Ishikawa (cell line): ENCODE data around the gene TPD52L2.

Experiments
- CEBPB ChIP-seq: IDR thresholded peaks from 2 replicates; pipeline ENCODE4 v1.6.1; 2012
- CREB1 ChIP-seq: IDR thresholded peaks from 2 replicates; pipeline ENCODE4 v1.6.1; 2012; ENCODE audit warnings: low read depth
- EGR1 ChIP-seq: IDR thresholded peaks from 2 replicates; pipeline ENCODE4 v1.6.1; 2012
- EP300 ChIP-seq: IDR thresholded peaks from 2 replicates; pipeline ENCODE4 v1.6.1; 2012; ENCODE audit warnings: borderline replicate concordance
- FOXM1 ChIP-seq: IDR thresholded peaks from 2 replicates; pipeline ENCODE4 v1.6.1; 2012; ENCODE audit warnings: low read depth, borderline replicate concordance
- NFIC ChIP-seq: IDR thresholded peaks from 2 replicates; pipeline ENCODE4 v1.6.1; 2012
- RAD21 ChIP-seq: IDR thresholded peaks from 2 replicates; pipeline ENCODE4 v1.6.1; 2012; ENCODE audit warnings: low read depth
- TAF1 ChIP-seq: IDR thresholded peaks from 2 replicates; pipeline ENCODE4 v1.6.1; 2012; ENCODE audit warnings: low read depth, mild to moderate bottlenecking
- TCF12 ChIP-seq: IDR thresholded peaks from 2 replicates; pipeline ENCODE4 v1.6.1; 2012; ENCODE audit warnings: low read depth
- TEAD4 ChIP-seq: IDR thresholded peaks from 2 replicates; pipeline ENCODE4 v1.6.1; 2012
- YY1 ChIP-seq: IDR thresholded peaks from 2 replicates; pipeline ENCODE4 v1.6.1; 2012; ENCODE audit warnings: low read depth
- ZBTB7A ChIP-seq: IDR thresholded peaks from 2 replicates; pipeline ENCODE4 v1.6.1; 2012; ENCODE audit warnings: low read depth
- TF ChIP-seq, protein P1 (sequence below): IDR thresholded peaks from 2 replicates; pipeline ENCODE4 v1.6.1; 2012
- TF ChIP-seq, protein P2 (sequence below): IDR thresholded peaks from 2 replicates; pipeline ENCODE4 v1.6.1; 2012; ENCODE audit warnings: low read depth, mild to moderate bottlenecking
- TF ChIP-seq, protein P3 (sequence below): IDR thresholded peaks from 2 replicates; pipeline ENCODE4 v1.6.1; 2012

The TPD52L2 gene

DNA sequence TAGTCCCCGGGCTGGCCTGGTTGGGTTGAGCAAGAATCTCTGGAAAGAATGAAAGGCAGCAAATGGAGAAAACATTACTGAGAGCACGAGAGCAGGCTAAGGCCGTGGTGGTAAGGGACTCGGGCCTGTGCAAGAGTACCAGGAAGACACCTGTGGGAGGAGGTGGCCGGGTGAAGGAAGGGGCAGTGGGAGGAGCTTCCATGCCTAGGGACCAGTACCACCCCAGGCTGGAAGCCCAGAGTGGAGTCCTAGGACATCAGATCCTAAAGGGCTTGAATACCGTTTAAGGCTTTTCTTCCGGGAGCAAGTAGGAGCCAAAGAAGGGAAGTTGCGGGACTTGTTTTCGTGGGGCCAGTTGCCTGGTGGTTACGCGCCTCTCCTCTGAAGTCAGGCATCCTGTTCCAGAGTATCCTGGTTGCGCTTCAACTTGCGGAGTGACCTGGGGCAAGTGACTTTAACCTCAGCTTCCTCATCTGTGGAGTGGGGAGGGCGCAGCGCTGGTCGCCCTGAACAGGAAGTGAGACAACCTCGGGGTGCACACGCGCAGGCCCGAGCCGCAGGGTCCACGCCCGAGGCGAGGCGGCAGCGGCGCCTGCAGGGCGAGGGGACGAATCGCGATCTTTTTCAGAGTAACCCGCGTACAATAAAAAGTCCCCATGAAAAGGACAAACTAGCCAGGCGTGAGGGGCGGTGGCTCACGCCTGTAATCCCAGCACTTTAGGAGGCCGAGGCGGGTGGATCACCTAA is 1.1 kb upstream of the TPD52L2 start:
- TF ChIP-seq TCF12 = no peak; the same call in 1 of the 2 replicates
- no peak for TF ChIP-seq CREB1
- TF ChIP-seq NFIC = peak; percentile 27; the same call in 1 of the 2 replicates
- no peak for TF ChIP-seq FOXM1
- TF ChIP-seq, protein P1, sequence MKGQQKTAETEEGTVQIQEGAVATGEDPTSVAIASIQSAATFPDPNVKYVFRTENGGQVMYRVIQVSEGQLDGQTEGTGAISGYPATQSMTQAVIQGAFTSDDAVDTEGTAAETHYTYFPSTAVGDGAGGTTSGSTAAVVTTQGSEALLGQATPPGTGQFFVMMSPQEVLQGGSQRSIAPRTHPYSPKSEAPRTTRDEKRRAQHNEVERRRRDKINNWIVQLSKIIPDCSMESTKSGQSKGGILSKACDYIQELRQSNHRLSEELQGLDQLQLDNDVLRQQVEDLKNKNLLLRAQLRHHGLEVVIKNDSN = 0 out of 2 replicates have a peak, but pooled peaks have one; percentile 17
- TF ChIP-seq, protein P2, sequence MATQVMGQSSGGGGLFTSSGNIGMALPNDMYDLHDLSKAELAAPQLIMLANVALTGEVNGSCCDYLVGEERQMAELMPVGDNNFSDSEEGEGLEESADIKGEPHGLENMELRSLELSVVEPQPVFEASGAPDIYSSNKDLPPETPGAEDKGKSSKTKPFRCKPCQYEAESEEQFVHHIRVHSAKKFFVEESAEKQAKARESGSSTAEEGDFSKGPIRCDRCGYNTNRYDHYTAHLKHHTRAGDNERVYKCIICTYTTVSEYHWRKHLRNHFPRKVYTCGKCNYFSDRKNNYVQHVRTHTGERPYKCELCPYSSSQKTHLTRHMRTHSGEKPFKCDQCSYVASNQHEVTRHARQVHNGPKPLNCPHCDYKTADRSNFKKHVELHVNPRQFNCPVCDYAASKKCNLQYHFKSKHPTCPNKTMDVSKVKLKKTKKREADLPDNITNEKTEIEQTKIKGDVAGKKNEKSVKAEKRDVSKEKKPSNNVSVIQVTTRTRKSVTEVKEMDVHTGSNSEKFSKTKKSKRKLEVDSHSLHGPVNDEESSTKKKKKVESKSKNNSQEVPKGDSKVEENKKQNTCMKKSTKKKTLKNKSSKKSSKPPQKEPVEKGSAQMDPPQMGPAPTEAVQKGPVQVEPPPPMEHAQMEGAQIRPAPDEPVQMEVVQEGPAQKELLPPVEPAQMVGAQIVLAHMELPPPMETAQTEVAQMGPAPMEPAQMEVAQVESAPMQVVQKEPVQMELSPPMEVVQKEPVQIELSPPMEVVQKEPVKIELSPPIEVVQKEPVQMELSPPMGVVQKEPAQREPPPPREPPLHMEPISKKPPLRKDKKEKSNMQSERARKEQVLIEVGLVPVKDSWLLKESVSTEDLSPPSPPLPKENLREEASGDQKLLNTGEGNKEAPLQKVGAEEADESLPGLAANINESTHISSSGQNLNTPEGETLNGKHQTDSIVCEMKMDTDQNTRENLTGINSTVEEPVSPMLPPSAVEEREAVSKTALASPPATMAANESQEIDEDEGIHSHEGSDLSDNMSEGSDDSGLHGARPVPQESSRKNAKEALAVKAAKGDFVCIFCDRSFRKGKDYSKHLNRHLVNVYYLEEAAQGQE = no peak
- TF ChIP-seq, protein P3, sequence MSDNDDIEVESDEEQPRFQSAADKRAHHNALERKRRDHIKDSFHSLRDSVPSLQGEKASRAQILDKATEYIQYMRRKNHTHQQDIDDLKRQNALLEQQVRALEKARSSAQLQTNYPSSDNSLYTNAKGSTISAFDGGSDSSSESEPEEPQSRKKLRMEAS = peak; percentile 72
- no peak for TF ChIP-seq TEAD4
- no peak for TF ChIP-seq TAF1
- TF ChIP-seq RAD21 = peak; percentile 86
- TF ChIP-seq CEBPB = no peak
- TF ChIP-seq EGR1 = no peak
- no peak for TF ChIP-seq YY1
- 0 out of 2 replicates have a peak, but pooled peaks have one; percentile 19 for TF ChIP-seq EP300
- no peak for TF ChIP-seq ZBTB7A

DNA sequence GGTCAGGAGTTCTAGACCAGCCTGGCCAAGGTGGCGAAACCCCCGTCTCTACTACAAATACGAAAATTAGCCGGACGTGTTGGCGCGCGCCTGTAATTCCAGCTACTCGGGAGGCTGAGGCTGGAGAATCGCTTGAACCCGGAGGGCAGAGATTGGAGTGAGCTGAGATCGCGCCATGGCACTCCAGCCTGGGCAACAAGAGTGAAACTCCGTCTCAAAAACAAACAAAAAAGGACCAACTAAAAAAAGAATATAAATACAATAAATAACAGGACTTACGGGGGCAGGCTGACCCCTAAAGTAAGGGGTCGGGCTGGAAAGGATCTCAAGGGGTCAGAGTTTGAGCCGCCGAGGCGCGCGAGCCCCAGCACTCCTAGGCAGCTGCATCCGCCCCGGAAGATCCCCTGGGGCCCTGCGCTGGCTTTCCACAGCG is 509 bp upstream of the TPD52L2 start:
- TF ChIP-seq NFIC = no peak
- TF ChIP-seq TAF1 = no peak
- no peak for TF ChIP-seq ZBTB7A
- no peak for TF ChIP-seq FOXM1
- TF ChIP-seq, protein P1 = no peak
- TF ChIP-seq RAD21 = no peak
- TF ChIP-seq, protein P3 = no peak

DNA sequence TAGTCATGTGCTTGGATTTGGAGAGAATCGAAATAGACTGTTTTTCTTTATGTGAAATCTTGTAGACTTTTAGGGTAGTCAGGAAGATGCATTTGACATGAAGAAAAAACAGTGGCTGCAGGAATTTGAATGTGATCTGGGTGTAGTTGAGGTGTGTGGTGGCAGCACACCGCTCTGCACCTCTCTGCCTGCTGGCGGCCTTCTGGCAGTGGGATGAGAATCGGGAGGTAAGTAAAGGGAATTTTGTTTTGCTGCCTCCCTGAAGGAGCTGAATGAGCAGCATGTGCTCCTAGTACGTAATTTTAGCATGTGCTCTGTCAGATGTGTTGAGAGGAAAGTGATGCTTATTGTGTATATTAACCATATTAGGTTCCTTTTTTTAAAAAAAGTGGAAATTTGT is 3.2 kb downstream of the TPD52L2 start:
- TF ChIP-seq ZBTB7A (no peak), YY1 (no peak)
- TF ChIP-seq, protein P2 = no peak

DNA sequence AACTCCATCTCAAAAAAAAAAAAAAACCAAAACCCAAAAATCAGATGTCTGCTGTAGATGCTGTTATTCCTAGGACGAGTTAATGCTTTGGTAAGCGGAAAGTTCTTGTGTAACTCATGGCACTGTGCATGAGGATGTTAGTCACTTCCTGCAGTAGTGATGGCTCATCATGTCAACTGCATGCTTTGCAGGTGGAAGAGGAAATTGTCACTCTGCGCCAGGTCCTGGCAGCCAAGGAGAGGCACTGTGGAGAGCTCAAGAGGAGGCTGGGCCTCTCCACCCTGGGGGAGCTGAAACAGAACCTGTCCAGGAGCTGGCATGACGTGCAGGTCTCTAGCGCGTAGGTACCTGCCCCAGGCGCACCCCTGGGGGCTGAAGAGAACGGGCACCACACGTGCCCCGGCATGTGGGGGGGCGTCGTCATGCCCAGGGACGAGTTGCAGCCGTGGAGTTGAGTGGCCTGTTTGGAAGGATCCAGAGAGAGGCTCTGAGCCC is 8.5 kb downstream of the TPD52L2 start:
- TF ChIP-seq FOXM1 = no peak
- TF ChIP-seq EGR1 = no peak
- no peak for TF ChIP-seq RAD21
- no peak for TF ChIP-seq CREB1
- no peak for TF ChIP-seq TAF1
- TF ChIP-seq, protein P2 = no peak
- no peak for TF ChIP-seq YY1
- no peak for TF ChIP-seq TEAD4
- no peak for TF ChIP-seq NFIC
